ENCODE results near the gene PPIH.

The PPIH gene

GRCh38 chr1:42690477-42691156 lies 32.4 kb downstream of the PPIH start:
- no peak for TF ChIP-seq CTCF (IDR thresholded peaks at IDR 0.05; ENCODE audit: control insufficient read depth, insufficient read depth, low read depth, low read length, missing control alignments)
- no peak for DNase-seq (ENCODE audit: low read depth)
- no peak overlapping the region for H3K4me3 ChIP-seq (ENCODE audit: control insufficient read depth, low read depth, low read length)

GRCh38 chr1:42691157-42691498 lies 32.9 kb downstream of the PPIH start:
- H3K4me3 ChIP-seq (ENCODE audit: control insufficient read depth, low read depth, low read length), result no peak overlapping the region
- no peak for DNase-seq (ENCODE audit: low read depth)
- no peak for TF ChIP-seq CTCF (IDR thresholded peaks at IDR 0.05; ENCODE audit: control insufficient read depth, insufficient read depth, low read depth, low read length, missing control alignments)

- no peak for DNase-seq (ENCODE audit: low read depth)
- TF ChIP-seq CTCF (IDR thresholded peaks at IDR 0.05; ENCODE audit: control insufficient read depth, insufficient read depth, low read depth, low read length, missing control alignments), result no peak
- no peak overlapping the region for H3K4me3 ChIP-seq (ENCODE audit: control insufficient read depth, low read depth, low read length)
Observed at GRCh38 chr1:42692461-42692860, 34.2 kb downstream of the PPIH start.

- TF ChIP-seq CTCF (IDR thresholded peaks at IDR 0.05; ENCODE audit: control insufficient read depth, insufficient read depth, low read depth, low read length, missing control alignments), result no peak
- H3K4me3 ChIP-seq (ENCODE audit: control insufficient read depth, low read depth, low read length), result no peak overlapping the region
- DNase-seq (ENCODE audit: low read depth), result no peak
Observed at GRCh38 chr1:42692911-42693310, 34.7 kb downstream of the PPIH start.

GRCh38 chr1:42698081-42698813 lies 40.0 kb downstream of the PPIH start:
- no peak overlapping the region for H3K4me3 ChIP-seq (ENCODE audit: control insufficient read depth, low read depth, low read length)
- no peak for TF ChIP-seq CTCF (IDR thresholded peaks at IDR 0.05; ENCODE audit: control insufficient read depth, insufficient read depth, low read depth, low read length, missing control alignments)
- no peak for DNase-seq (ENCODE audit: low read depth)

GRCh38 chr1:42700006-42700405 lies 41.8 kb downstream of the PPIH start:
- no peak for TF ChIP-seq CTCF (IDR thresholded peaks at IDR 0.05; ENCODE audit: control insufficient read depth, insufficient read depth, low read depth, low read length, missing control alignments)
- DNase-seq (ENCODE audit: low read depth), result no peak

More at GRCh38 chr1:42700006-42700405, 41.8 kb downstream of the PPIH start:
- no peak overlapping the region for H3K4me3 ChIP-seq (ENCODE audit: control insufficient read depth, low read depth, low read length)

Data from AG09309 (cell line).